ENCODE measurements around the gene TTC38.

Gene TTC38

DNA sequence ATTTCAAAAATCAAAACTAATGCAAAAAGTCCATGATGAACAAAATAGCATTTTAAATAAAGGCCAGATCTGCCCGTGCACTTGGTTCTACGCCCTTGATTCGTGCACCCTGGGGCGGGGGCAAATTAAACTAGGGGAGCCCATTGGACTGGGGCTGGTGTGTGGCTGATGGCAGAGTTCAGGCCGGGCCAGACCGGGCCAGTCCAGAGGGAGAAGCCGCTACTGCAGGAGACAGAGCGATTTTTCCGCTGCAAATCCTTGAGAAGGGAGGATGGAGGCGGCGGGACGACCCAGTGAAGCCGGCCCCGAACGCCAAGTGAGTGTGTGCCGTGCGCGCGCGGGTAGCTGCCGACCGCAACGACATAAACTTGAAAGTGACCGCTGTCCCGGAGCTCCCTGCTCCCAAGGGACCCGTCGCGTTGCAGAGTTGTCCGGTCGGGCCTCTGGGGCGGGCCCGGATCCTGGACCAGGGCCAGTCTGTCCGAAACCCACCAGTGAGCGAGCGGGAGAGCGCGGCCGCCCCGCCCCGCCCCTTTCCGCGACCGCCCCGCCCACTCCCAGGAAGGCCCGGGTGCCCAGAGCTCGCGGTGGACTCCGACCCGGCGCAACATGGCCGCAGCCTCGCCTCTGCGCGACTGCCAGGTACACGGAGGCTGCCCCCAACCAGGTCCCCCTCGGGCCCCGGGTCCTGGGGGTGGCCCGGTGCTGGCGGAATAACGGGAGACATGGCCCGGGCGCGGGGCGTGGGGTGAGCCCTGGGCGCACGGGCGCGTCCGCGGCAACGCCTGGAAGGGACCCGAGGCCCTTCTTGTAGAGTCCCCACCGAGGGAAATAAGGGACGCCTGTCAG lies at the start of gene TTC38:
Gene TTC38, plus strand, starts transcription at position 578 of the 849 bp plus-strand sequence. Its CDS starts 32 bp downstream, at position 610.
- Mint-ChIP-seq H3K9me3 (peaks cover 27% of the 10 kb centered on the region), H3K27me3 (ENCODE audit: low read depth) (peaks cover 42% of the 10 kb centered on the region), H3K4me1 (peaks cover 6% of the 10 kb centered on the region), H3K27ac (peak within 1 kb of the TSS; percentile 69 to 85 (median 75)), H3K36me3 (ENCODE audit: low read depth) (peaks cover 29% of the 10 kb centered on the region), H3K4me3 (peak within 1 kb of the TSS; percentile 95 to 96 (median 96))
- TF ChIP-seq, protein P1, sequence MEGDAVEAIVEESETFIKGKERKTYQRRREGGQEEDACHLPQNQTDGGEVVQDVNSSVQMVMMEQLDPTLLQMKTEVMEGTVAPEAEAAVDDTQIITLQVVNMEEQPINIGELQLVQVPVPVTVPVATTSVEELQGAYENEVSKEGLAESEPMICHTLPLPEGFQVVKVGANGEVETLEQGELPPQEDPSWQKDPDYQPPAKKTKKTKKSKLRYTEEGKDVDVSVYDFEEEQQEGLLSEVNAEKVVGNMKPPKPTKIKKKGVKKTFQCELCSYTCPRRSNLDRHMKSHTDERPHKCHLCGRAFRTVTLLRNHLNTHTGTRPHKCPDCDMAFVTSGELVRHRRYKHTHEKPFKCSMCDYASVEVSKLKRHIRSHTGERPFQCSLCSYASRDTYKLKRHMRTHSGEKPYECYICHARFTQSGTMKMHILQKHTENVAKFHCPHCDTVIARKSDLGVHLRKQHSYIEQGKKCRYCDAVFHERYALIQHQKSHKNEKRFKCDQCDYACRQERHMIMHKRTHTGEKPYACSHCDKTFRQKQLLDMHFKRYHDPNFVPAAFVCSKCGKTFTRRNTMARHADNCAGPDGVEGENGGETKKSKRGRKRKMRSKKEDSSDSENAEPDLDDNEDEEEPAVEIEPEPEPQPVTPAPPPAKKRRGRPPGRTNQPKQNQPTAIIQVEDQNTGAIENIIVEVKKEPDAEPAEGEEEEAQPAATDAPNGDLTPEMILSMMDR (IDR thresholded peaks at IDR 0.05; ENCODE audit: unreplicated experiment in 3 of 3): no peak

GRCh38 chr22:46219636-46220035 lies 48.2 kb upstream of the TTC38 start:
- Mint-ChIP-seq H3K4me3 (no peak overlapping the region), H3K9me3 (no peaks in the 10 kb centered on the region), H3K36me3 (ENCODE audit: low read depth) (peaks cover 58% of the 10 kb centered on the region), H3K27ac (no peak overlapping the region), H3K4me1 (no peaks in the 10 kb centered on the region), H3K27me3 (ENCODE audit: low read depth) (peaks cover 6% of the 10 kb centered on the region)
- TF ChIP-seq, protein P1 (IDR thresholded peaks at IDR 0.05; ENCODE audit: unreplicated experiment in 3 of 3): no peak

DNA sequence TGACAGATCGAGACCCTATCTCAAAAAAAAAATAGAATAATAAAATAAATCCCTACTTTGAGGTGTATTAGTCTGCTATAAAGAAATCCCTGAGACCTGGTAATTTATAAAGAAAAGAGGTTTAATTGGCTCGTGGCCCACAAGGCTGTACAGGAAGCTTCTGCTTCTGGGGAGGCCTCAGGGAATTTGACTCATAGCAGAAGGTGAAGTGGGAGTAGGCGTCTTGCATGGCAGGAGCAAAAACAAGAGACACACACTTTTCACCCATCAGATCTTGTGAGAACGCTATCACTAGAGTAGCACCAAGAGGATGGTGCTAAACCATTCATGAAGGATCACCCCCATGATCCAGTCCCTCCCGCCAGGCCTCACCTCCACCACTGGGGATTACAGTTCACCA lies 46.9 kb upstream of the TTC38 start:
- TF ChIP-seq, protein P1 (IDR thresholded peaks at IDR 0.05; ENCODE audit: unreplicated experiment in 3 of 3): no peak
- H3K4me1 Mint-ChIP-seq: no peaks in the 10 kb centered on the region
- no peaks in the 10 kb centered on the region for H3K9me3 Mint-ChIP-seq
- H3K36me3 Mint-ChIP-seq (ENCODE audit: low read depth): peaks cover 49% of the 10 kb centered on the region
- peaks cover 6% of the 10 kb centered on the region for H3K27me3 Mint-ChIP-seq (ENCODE audit: low read depth)
- no peak overlapping the region for H3K4me3 Mint-ChIP-seq
- H3K27ac Mint-ChIP-seq: no peak overlapping the region

- Mint-ChIP-seq H3K4me3 (no peak overlapping the region), H3K27me3 (ENCODE audit: low read depth) (no peaks in the 10 kb centered on the region), H3K9me3 (no peaks in the 10 kb centered on the region), H3K36me3 (ENCODE audit: low read depth) (peaks cover 28% of the 10 kb centered on the region), H3K4me1 (no peaks in the 10 kb centered on the region), H3K27ac (peak overlapping the region in 1 of 3 experiments; percentile 46)
- TF ChIP-seq, protein P1 (IDR thresholded peaks at IDR 0.05; ENCODE audit: unreplicated experiment in 3 of 3): no peak
These were observed 43.5 kb upstream of the TTC38 start for GRCh38 chr22:46224044-46224897.

- H3K36me3 Mint-ChIP-seq (ENCODE audit: low read depth): peaks cover 23% of the 10 kb centered on the region
- TF ChIP-seq, protein P1 (IDR thresholded peaks at IDR 0.05; ENCODE audit: unreplicated experiment in 3 of 3): no peak
- H3K4me3 Mint-ChIP-seq: no peak overlapping the region
- no peaks in the 10 kb centered on the region for H3K27me3 Mint-ChIP-seq (ENCODE audit: low read depth)
- H3K27ac Mint-ChIP-seq: peak overlapping the region in 1 of 3 experiments; percentile 46
- H3K9me3 Mint-ChIP-seq: no peaks in the 10 kb centered on the region
- no peaks in the 10 kb centered on the region for H3K4me1 Mint-ChIP-seq
These were observed 42.9 kb upstream of the TTC38 start for GRCh38 chr22:46224898-46225290.
